Measurements from ENCODE around the gene PPP1R16B. TPM values are rescaled to one million over a fixed set of nuclear protein-coding genes. Genes with fewer than 3 reads are reported as not detected.

PPP1R16B gene
- total RNA-seq, 2 donors from 2014 or later, result 1.3 to 1.9 TPM

GRCh38 chr20:38840894-38841470, 35.5 kb downstream of the PPP1R16B start:
- WGBS, result 87% methylated on average over 8 of the region's 8 CpGs
- no peaks in the 10 kb centered on the region for H3K9me3 ChIP-seq
- no peaks in the 10 kb centered on the region for H3K36me3 ChIP-seq
- H3K27ac ChIP-seq, result no peak overlapping the region
- no peak for DNase-seq (ENCODE audit: low spot score)
- intact Hi-C loops (cut with DNase I), result no loop called here
- no peaks in the 10 kb centered on the region for H3K4me1 ChIP-seq (replicated peaks)
- peaks cover 3% of the 10 kb centered on the region for H3K27me3 ChIP-seq (replicated peaks; ENCODE audit: insufficient read depth)
- H3K4me3 ChIP-seq, result no peak overlapping the region
- TF ChIP-seq POLR2A (IDR thresholded peaks at IDR 0.05) (no peak), POLR2AphosphoS5 (IDR thresholded peaks at IDR 0.05) (no peak)
- TF ChIP-seq, protein P1, sequence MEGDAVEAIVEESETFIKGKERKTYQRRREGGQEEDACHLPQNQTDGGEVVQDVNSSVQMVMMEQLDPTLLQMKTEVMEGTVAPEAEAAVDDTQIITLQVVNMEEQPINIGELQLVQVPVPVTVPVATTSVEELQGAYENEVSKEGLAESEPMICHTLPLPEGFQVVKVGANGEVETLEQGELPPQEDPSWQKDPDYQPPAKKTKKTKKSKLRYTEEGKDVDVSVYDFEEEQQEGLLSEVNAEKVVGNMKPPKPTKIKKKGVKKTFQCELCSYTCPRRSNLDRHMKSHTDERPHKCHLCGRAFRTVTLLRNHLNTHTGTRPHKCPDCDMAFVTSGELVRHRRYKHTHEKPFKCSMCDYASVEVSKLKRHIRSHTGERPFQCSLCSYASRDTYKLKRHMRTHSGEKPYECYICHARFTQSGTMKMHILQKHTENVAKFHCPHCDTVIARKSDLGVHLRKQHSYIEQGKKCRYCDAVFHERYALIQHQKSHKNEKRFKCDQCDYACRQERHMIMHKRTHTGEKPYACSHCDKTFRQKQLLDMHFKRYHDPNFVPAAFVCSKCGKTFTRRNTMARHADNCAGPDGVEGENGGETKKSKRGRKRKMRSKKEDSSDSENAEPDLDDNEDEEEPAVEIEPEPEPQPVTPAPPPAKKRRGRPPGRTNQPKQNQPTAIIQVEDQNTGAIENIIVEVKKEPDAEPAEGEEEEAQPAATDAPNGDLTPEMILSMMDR (IDR thresholded peaks at IDR 0.05), result no peak

GRCh38 chr20:38841570-38841969, 36.1 kb downstream of the PPP1R16B start:
- WGBS, result 86% methylated on average over 2 of the region's 2 CpGs
- Histone ChIP-seq H3K27ac (no peak overlapping the region), H3K4me3 (no peak overlapping the region), H3K9me3 (no peaks in the 10 kb centered on the region), H3K27me3 (replicated peaks; ENCODE audit: insufficient read depth) (peaks cover 3% of the 10 kb centered on the region), H3K36me3 (no peaks in the 10 kb centered on the region), H3K4me1 (replicated peaks) (no peaks in the 10 kb centered on the region)
- DNase-seq (ENCODE audit: low spot score), result no peak
- TF ChIP-seq POLR2AphosphoS5 (IDR thresholded peaks at IDR 0.05), result no peak
- TF ChIP-seq, protein P1 (IDR thresholded peaks at IDR 0.05), result no peak
- TF ChIP-seq POLR2A (IDR thresholded peaks at IDR 0.05), result no peak
- intact Hi-C loops (cut with DNase I), result no loop called here

DNA sequence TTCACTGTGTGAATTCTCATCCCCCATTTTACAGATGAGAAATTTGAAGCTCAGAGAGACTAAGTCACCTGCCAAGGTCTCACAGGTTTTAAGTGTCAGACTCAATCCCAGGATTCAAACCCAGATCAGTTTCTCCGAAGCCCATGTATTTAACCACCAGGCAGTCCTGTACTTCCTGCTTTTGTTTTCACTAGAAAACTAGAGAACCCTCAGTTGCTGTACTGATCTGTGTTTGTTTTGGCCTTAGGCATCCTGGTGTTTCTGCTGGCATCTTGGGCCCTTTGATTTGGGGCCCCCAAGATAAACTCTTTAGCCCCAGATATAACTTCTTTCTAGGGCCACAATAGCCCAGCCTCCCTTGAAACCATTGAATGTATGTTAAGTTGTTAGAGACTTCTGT, 36.5 kb downstream of the PPP1R16B start:
- DNase-seq (ENCODE audit: low spot score), result no peak
- WGBS, result 82% methylated on average over 1 of the region's 1 CpG
- no peaks in the 10 kb centered on the region for H3K36me3 ChIP-seq
- no peaks in the 10 kb centered on the region for H3K9me3 ChIP-seq
- H3K4me1 ChIP-seq (replicated peaks), result no peaks in the 10 kb centered on the region
- intact Hi-C loops (cut with DNase I), result no loop called here
- H3K27ac ChIP-seq, result no peak overlapping the region
- TF ChIP-seq POLR2AphosphoS5 (IDR thresholded peaks at IDR 0.05) (no peak), POLR2A (IDR thresholded peaks at IDR 0.05) (no peak)
- TF ChIP-seq, protein P1 (IDR thresholded peaks at IDR 0.05), result no peak
- peaks cover 3% of the 10 kb centered on the region for H3K27me3 ChIP-seq (replicated peaks; ENCODE audit: insufficient read depth)
- no peak overlapping the region for H3K4me3 ChIP-seq

GRCh38 chr20:38842558-38842981, 37.1 kb downstream of the PPP1R16B start:
- Histone ChIP-seq H3K36me3 (no peaks in the 10 kb centered on the region), H3K9me3 (no peaks in the 10 kb centered on the region), H3K4me1 (replicated peaks) (no peaks in the 10 kb centered on the region), H3K4me3 (no peak overlapping the region), H3K27me3 (replicated peaks; ENCODE audit: insufficient read depth) (peaks cover 3% of the 10 kb centered on the region), H3K27ac (no peak overlapping the region)
- DNase-seq (ENCODE audit: low spot score), result no peak
- TF ChIP-seq POLR2A (IDR thresholded peaks at IDR 0.05) (no peak), POLR2AphosphoS5 (IDR thresholded peaks at IDR 0.05) (no peak)
- TF ChIP-seq, protein P1 (IDR thresholded peaks at IDR 0.05), result no peak
- WGBS, result 34% methylated on average over 1 of the region's 1 CpG
- intact Hi-C loops (cut with DNase I), result no loop called here

GRCh38 chr20:38843346-38843745, 37.8 kb downstream of the PPP1R16B start:
- intact Hi-C loops (cut with DNase I), result no loop called here
- WGBS, result 54% methylated on average over 3 of the region's 3 CpGs
- no peak for DNase-seq (ENCODE audit: low spot score)
- TF ChIP-seq, protein P1 (IDR thresholded peaks at IDR 0.05), result no peak
- TF ChIP-seq POLR2AphosphoS5 (IDR thresholded peaks at IDR 0.05) (no peak), POLR2A (IDR thresholded peaks at IDR 0.05) (no peak)
- Histone ChIP-seq H3K27ac (no peak overlapping the region), H3K4me3 (no peak overlapping the region), H3K9me3 (no peaks in the 10 kb centered on the region), H3K4me1 (replicated peaks) (no peaks in the 10 kb centered on the region), H3K36me3 (no peaks in the 10 kb centered on the region), H3K27me3 (replicated peaks; ENCODE audit: insufficient read depth) (peaks cover 3% of the 10 kb centered on the region)

Measured in prostate gland (tissue), 2 donors.